Keratinocyte (primary cell): ENCODE measurements around the gene KCNG3. TPM values are rescaled to one million over a fixed set of nuclear protein-coding genes. Genes with fewer than 3 reads are reported as not detected.

Experiments used
- DNase-seq: peaks from one replicate; pipeline ENCODE4 v3.0.0-alpha.2; 2011; ENCODE audit warnings: low read depth, missing footprints, low spot score
- FAIRE-seq: peaks from 2 replicates; lab custom pipeline; 2011; peaks lifted over from hg19 to GRCh38; lab: Jason Lieb, UNC
- H2AFZ ChIP-seq: 2 replicates; pipeline ENCODE4 v1.6.0; 2012; ENCODE audit warnings: low read length, control low read depth, inconsistent platforms; ENCODE audit not compliant: control insufficient read depth
- H3K27ac ChIP-seq: 2 replicates; pipeline ENCODE4 v1.5.1; 2011; ENCODE audit warnings: low read length; ENCODE audit not compliant: control insufficient read depth, insufficient read depth
- H3K27me3 ChIP-seq: 3 replicates; pipeline ENCODE4 v1.6.0; 2011; ENCODE audit warnings: low read length; ENCODE audit not compliant: control insufficient read depth, insufficient read depth; ENCODE audit errors: extremely low read depth
- H3K36me3 ChIP-seq, 2 experiments: 2 replicates in 1 of 2; 3 replicates in 1 of 2; pipeline ENCODE4 v1.5.1; 2011; ENCODE audit warnings: low read length in 2 of 2, mild to moderate bottlenecking in 1 of 2; ENCODE audit not compliant: control insufficient read depth in 2 of 2, insufficient read depth in 2 of 2; ENCODE audit errors: extremely low read depth in 1 of 2
- H3K4me1 ChIP-seq: 3 replicates; pipeline ENCODE4 v1.5.1; 2011; ENCODE audit warnings: low read length; ENCODE audit not compliant: control insufficient read depth, insufficient read depth; ENCODE audit errors: extremely low read depth
- H3K4me2 ChIP-seq: 3 replicates; pipeline ENCODE4 v1.6.0; 2011; ENCODE audit warnings: low read depth, low read length; ENCODE audit not compliant: control insufficient read depth, insufficient read depth; ENCODE audit errors: extremely low read depth
- H3K4me3 ChIP-seq, 3 experiments: fragments of 200-600 bp in 1 of 3; sonication (generic) in 1 of 3; 2 replicates in 2 of 3; 3 replicates in 1 of 3; pipeline ENCODE4 v1.5.1; 2011 to 2016; ENCODE audit warnings: low read length in 3 of 3, mild to moderate bottlenecking in 3 of 3, control low read depth in 2 of 3, inconsistent platforms in 1 of 3, low read depth in 1 of 3, mixed read lengths in 1 of 3, mixed run types in 1 of 3, moderate library complexity in 1 of 3; ENCODE audit not compliant: control insufficient read depth in 2 of 3, insufficient read depth in 2 of 3; ENCODE audit errors: extremely low read depth in 1 of 3
- H3K79me2 ChIP-seq: 2 replicates; pipeline ENCODE4 v1.6.0; 2012; ENCODE audit warnings: low read length; ENCODE audit not compliant: control insufficient read depth, insufficient read depth
- H3K9ac ChIP-seq: 3 replicates; pipeline ENCODE4 v1.6.0; 2011; ENCODE audit warnings: low read length; ENCODE audit not compliant: control insufficient read depth, insufficient read depth; ENCODE audit errors: extremely low read depth
- H3K9me1 ChIP-seq: 3 replicates; pipeline ENCODE4 v1.6.0; 2011; ENCODE audit warnings: low read length; ENCODE audit not compliant: control insufficient read depth, insufficient read depth; ENCODE audit errors: extremely low read depth
- H3K9me3 ChIP-seq: 2 replicates; pipeline ENCODE4 v1.5.1; 2012; ENCODE audit warnings: low read depth, low read length; ENCODE audit not compliant: control insufficient read depth
- H4K20me1 ChIP-seq: 3 replicates; pipeline ENCODE4 v1.6.0; 2011; ENCODE audit warnings: low read length; ENCODE audit not compliant: control insufficient read depth, insufficient read depth; ENCODE audit errors: extremely low read depth
- CTCF ChIP-seq, 3 experiments: IDR thresholded peaks in 1 of 3; conservative IDR thresholded peaks in 1 of 3; optimal IDR thresholded peaks in 1 of 3; 2 replicates in 2 of 3; 3 replicates in 1 of 3; pipeline versions ENCODE3 to v1.5.1; 2011; ENCODE audit warnings: low read length in 3 of 3, mild to moderate bottlenecking in 3 of 3, moderate library complexity in 2 of 3, control low read depth in 1 of 3, inconsistent platforms in 1 of 3; ENCODE audit not compliant: insufficient read depth in 2 of 3; ENCODE audit errors: extremely low read depth in 1 of 3
- EZH2 ChIP-seq: IDR thresholded peaks from one replicate; pipeline ENCODE4 v1.6.1; 2012; ENCODE audit warnings: inconsistent platforms, mild to moderate bottlenecking, low read length, moderate library complexity
- dilution Hi-C: fragments of 300-500 bp; cut with MboI; formaldehyde crosslinking; loops from one replicate; pipeline ENCODE4 v1.7.0; 2020; ENCODE audit warnings: low sequenced_read_pairs; ENCODE audit not compliant: extremely low pct_ligation_motif_present
- polyA plus RNA-seq, 5 experiments: library from polyadenylated mRNA; depleted of rRNA in 3 of 5; stranded (reverse) in 3 of 5; stranded (forward) in 1 of 5; unstranded in 1 of 5; fragments of >200 nt; gene quantifications; 1 replicate in 1 of 5; 2 replicates in 3 of 5; 3 replicates in 1 of 5; pipeline versions ENCODE4 v1.2.1 to v1.2.3, GENCODE V29; 2011 to 2012; ENCODE audit warnings: missing spikeins in 2 of 5, low read depth in 1 of 5, low replicate concordance in 1 of 5

Gene KCNG3
- polyA plus RNA-seq, 1 donor (not counting 4 experiments of a cell fraction or from before 2014, with no cell fraction given): not detected

GRCh38 chr2:42424033-42424432, 69.7 kb downstream of the KCNG3 start:
- Histone ChIP-seq H3K9ac (no peak overlapping the region), H3K9me3 (no peaks in the 10 kb centered on the region), H4K20me1 (no peaks in the 10 kb centered on the region), H3K4me2 (no peak overlapping the region), H3K36me3 (no peaks in the 10 kb centered on the region), H3K4me1 (peaks cover 15% of the 10 kb centered on the region), H3K9me1 (no peaks in the 10 kb centered on the region), H3K4me3 (no peak overlapping the region), H3K27ac (no peak overlapping the region), H3K27me3 (no peaks in the 10 kb centered on the region), H2AFZ (no peak overlapping the region), H3K79me2 (no peaks in the 10 kb centered on the region)
- DNase-seq: no peak
- no peak for TF ChIP-seq CTCF (optimal IDR thresholded peaks at IDR 0.05 in 1 of 3, IDR thresholded peaks at IDR 0.05 in 1 of 3, conservative IDR thresholded peaks at IDR 0.05 in 1 of 3; ENCODE audit: extremely low read depth in 1 of 3, insufficient read depth in 2 of 3, low read length in 3 of 3)
- no peak for TF ChIP-seq EZH2
- dilution Hi-C loops: no loop called here
- FAIRE-seq: no peak

GRCh38 chr2:42421601-42422239, 72.1 kb downstream of the KCNG3 start:
- Histone ChIP-seq H3K4me3 (no peak overlapping the region), H3K27me3 (no peaks in the 10 kb centered on the region), H3K79me2 (no peaks in the 10 kb centered on the region), H4K20me1 (no peaks in the 10 kb centered on the region), H3K9ac (no peak overlapping the region), H3K4me1 (peaks cover 15% of the 10 kb centered on the region), H3K4me2 (no peak overlapping the region), H3K36me3 (no peaks in the 10 kb centered on the region), H3K27ac (no peak overlapping the region), H3K9me1 (no peaks in the 10 kb centered on the region), H2AFZ (no peak overlapping the region), H3K9me3 (no peaks in the 10 kb centered on the region)
- dilution Hi-C loops: no loop called here
- FAIRE-seq (no peak), DNase-seq (no peak)
- TF ChIP-seq CTCF (optimal IDR thresholded peaks at IDR 0.05 in 1 of 3, IDR thresholded peaks at IDR 0.05 in 1 of 3, conservative IDR thresholded peaks at IDR 0.05 in 1 of 3; ENCODE audit: extremely low read depth in 1 of 3, insufficient read depth in 2 of 3, low read length in 3 of 3) (no peak), EZH2 (no peak)
